Memory B cell (primary cell): Measurements from ENCODE around the gene RSRC1.

ENCODE experiments used
- ATAC-seq: fragments of 150-1000 bp; cut with Tn5 transposase; 2 replicates; pipeline ENCODE4 v1.10.0; 2021; ENCODE audit warnings: low read depth, mild to moderate bottlenecking, moderate library complexity
- DNase-seq, 2 donors: peaks; one replicate each; pipeline ENCODE4 v3.0.0; 2022; ENCODE audit warnings: low spot score in 2 of 2
- H3K27ac Mint-ChIP-seq: one replicate; pipeline ENCODE4 v1.8.0; 2022; ENCODE audit warnings: mild to moderate bottlenecking, moderate library complexity, mixed read lengths
- H3K27me3 Mint-ChIP-seq: one replicate; pipeline ENCODE4 v1.8.0; 2022; ENCODE audit warnings: mixed read lengths
- H3K36me3 Mint-ChIP-seq: one replicate; pipeline ENCODE4 v1.8.0; 2022; ENCODE audit warnings: mild to moderate bottlenecking, mixed read lengths
- H3K4me1 Mint-ChIP-seq: one replicate; pipeline ENCODE4 v1.8.0; 2022; ENCODE audit warnings: mixed read lengths
- H3K4me3 Mint-ChIP-seq: one replicate; pipeline ENCODE4 v1.8.0; 2022; ENCODE audit warnings: mild to moderate bottlenecking, moderate library complexity, mixed read lengths
- H3K9me3 Mint-ChIP-seq: one replicate; pipeline ENCODE4 v1.8.0; 2022; ENCODE audit warnings: mixed read lengths

Gene RSRC1

DNA sequence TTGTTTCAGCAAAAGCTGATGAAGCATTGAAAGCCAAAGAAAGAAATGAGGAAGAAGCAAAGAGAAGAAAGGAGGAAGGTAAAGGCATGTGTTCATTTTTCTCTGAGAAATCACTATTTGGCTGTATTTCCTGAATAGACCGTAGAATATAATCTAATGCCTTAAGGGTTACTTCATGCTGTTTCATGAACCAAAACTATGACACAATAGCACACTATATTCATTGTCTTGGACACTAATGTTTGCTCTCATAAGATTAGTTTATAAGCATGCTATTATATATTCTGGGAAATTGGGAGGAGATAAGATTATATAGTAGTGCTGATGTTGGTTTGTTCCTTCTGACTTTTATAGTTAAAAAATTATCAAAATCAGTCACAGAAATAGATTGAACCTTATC, 351.0 kb downstream of the RSRC1 start:
- Mint-ChIP-seq H3K9me3 (no peaks in the 10 kb centered on the region), H3K36me3 (peaks cover 8% of the 10 kb centered on the region), H3K4me1 (peaks cover 10% of the 10 kb centered on the region)

GRCh38 chr3:158463556-158463955, 353.7 kb downstream of the RSRC1 start:
- Mint-ChIP-seq H3K4me1 (no peaks in the 10 kb centered on the region), H3K27me3 (no peaks in the 10 kb centered on the region), H3K4me3 (no peak overlapping the region), H3K9me3 (no peaks in the 10 kb centered on the region), H3K27ac (no peak overlapping the region), H3K36me3 (peaks cover 3% of the 10 kb centered on the region)
- no peak for DNase-seq
- ATAC-seq, result no peak

More for the DNA sequence above, 351.0 kb downstream of the RSRC1 start:
- H3K27me3 Mint-ChIP-seq, result no peaks in the 10 kb centered on the region
- DNase-seq, result no peak
- ATAC-seq, result no peak
- no peak overlapping the region for H3K27ac Mint-ChIP-seq
- H3K4me3 Mint-ChIP-seq, result no peak overlapping the region

DNA sequence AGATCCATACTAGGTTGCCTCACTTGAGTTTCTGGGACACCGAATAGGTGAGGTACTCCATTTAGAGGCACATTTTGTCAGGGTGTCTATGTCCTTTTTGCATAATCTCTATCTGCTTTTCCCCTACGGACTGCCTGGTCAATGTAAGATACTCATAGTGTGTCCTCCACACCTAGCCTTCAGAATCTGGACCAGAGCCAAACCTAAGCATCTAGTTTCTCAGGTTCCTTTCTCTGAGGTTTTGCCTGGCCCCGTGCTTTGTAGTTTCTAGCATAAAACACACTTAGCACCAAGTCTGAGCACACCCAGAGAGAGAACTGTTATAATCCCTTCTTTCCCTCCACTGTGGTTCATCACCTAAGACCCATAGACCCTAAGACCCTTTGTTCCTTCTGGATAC, 355.2 kb downstream of the RSRC1 start:
- ATAC-seq, result no peak
- H3K4me3 Mint-ChIP-seq, result no peak overlapping the region

DNA sequence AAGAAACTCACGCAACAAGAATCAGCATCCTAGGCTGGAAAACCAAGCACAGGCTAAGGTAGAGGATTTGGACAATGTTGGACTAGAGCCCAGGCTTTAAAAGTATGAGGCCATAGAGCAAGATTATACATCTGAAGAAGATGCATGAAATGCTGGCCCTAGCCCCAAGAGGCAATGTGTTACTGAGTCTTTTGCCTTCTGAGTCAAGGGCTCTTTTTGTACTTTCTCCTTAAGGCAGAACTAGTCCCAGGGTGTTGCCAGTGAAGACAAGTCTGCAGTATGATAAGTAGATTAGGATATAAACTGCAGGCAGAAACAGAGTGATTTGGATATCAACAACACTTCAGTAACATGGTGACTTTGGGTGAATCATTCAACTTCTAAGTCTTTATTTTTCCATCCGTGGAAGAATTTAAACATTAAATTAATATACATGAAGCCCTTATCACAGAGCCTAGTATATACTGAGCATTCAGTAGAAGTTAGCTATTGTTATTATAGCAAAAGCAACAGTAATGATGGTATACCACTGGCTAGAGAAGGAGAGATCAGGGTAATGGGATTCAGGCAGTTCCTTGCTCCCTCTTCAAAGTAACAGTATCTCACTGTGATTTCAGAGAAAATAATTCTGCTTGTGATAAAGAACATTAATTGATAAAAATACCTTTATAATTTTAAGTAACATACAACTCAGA, 361.2 kb downstream of the RSRC1 start:
- peaks cover 20% of the 10 kb centered on the region for H3K36me3 Mint-ChIP-seq
- no peaks in the 10 kb centered on the region for H3K4me1 Mint-ChIP-seq
- no peaks in the 10 kb centered on the region for H3K9me3 Mint-ChIP-seq
- ATAC-seq, result no peak
- H3K4me3 Mint-ChIP-seq, result no peak overlapping the region
- H3K27ac Mint-ChIP-seq, result no peak overlapping the region
- no peaks in the 10 kb centered on the region for H3K27me3 Mint-ChIP-seq
- no peak for DNase-seq

More for the DNA sequence above, 355.2 kb downstream of the RSRC1 start:
- Mint-ChIP-seq H3K27ac (no peak overlapping the region), H3K4me1 (no peaks in the 10 kb centered on the region), H3K36me3 (peaks cover 3% of the 10 kb centered on the region), H3K27me3 (no peaks in the 10 kb centered on the region), H3K9me3 (no peaks in the 10 kb centered on the region)
- DNase-seq, result no peak

GRCh38 chr3:158471639-158472294, 361.9 kb downstream of the RSRC1 start:
- H3K4me3 Mint-ChIP-seq, result no peak overlapping the region
- no peak for DNase-seq
- no peaks in the 10 kb centered on the region for H3K4me1 Mint-ChIP-seq
- H3K27ac Mint-ChIP-seq, result no peak overlapping the region
- ATAC-seq, result no peak
- H3K36me3 Mint-ChIP-seq, result peaks cover 22% of the 10 kb centered on the region
- H3K9me3 Mint-ChIP-seq, result no peaks in the 10 kb centered on the region
- H3K27me3 Mint-ChIP-seq, result no peaks in the 10 kb centered on the region

GRCh38 chr3:158479051-158479450, 369.2 kb downstream of the RSRC1 start:
- Mint-ChIP-seq H3K9me3 (no peaks in the 10 kb centered on the region), H3K4me1 (no peaks in the 10 kb centered on the region), H3K4me3 (no peak overlapping the region), H3K36me3 (peaks cover 12% of the 10 kb centered on the region), H3K27ac (no peak overlapping the region), H3K27me3 (no peaks in the 10 kb centered on the region)
- ATAC-seq (no peak), DNase-seq (no peak)

DNA sequence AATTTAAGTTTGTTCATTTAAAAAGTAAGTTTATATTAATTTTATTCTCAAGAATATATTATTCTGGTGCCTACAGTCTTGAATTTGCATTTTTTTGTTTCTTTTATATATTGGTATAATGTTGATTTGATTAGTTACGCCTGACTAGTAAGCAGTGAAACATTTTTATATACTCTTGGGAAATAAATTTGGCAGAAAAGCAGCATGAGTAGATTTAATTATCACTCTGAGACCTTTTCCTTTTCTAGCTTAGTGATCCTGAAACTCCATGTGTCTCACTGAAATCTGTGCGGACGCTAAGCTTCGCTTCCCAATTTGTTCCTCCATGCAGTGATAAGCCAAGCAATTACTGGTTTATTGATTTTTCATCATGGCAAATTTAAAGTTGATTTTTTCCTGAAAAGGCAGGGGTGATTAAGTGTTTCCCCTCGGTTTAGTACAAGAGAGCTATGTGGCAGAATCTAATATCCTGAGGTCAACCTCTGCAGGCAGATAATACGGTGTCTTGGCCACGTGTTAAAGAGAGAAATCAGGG, 373.9 kb downstream of the RSRC1 start:
- H3K27me3 Mint-ChIP-seq, result no peaks in the 10 kb centered on the region
- no peak overlapping the region for H3K27ac Mint-ChIP-seq
- no peak for DNase-seq
- no peaks in the 10 kb centered on the region for H3K4me1 Mint-ChIP-seq
- H3K36me3 Mint-ChIP-seq, result no peaks in the 10 kb centered on the region
- no peak overlapping the region for H3K4me3 Mint-ChIP-seq
- no peaks in the 10 kb centered on the region for H3K9me3 Mint-ChIP-seq
- ATAC-seq, result no peak

DNA sequence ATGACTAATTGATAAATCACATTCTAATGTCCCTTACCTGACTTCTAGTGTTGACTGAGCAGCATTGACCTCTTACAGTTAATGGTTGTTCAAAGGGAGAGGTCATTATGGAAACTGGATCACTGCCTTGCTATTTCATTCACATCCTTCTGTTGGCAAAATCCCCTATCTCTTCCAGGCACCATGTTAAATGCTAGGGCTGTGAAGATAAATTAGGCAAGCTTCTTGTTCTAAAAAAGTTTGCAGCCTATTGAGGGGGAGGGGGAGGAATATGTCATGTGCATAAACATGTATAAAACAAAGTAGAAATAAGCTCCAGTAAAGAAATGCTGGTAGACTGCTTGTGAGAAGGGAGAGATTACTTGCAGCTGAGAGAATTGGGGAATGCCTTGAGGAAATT, 376.3 kb downstream of the RSRC1 start:
- Mint-ChIP-seq H3K27me3 (no peaks in the 10 kb centered on the region), H3K36me3 (peaks cover 4% of the 10 kb centered on the region), H3K4me3 (no peak overlapping the region), H3K9me3 (peaks cover under 1% of the 10 kb centered on the region), H3K27ac (no peak overlapping the region), H3K4me1 (no peaks in the 10 kb centered on the region)
- DNase-seq (no peak), ATAC-seq (no peak)

GRCh38 chr3:158488670-158489069, 378.8 kb downstream of the RSRC1 start:
- Mint-ChIP-seq H3K36me3 (peaks cover 5% of the 10 kb centered on the region), H3K4me3 (no peak overlapping the region), H3K9me3 (peaks cover 4% of the 10 kb centered on the region), H3K27ac (no peak overlapping the region), H3K4me1 (no peaks in the 10 kb centered on the region), H3K27me3 (no peaks in the 10 kb centered on the region)
- no peak for DNase-seq
- ATAC-seq, result no peak

DNA sequence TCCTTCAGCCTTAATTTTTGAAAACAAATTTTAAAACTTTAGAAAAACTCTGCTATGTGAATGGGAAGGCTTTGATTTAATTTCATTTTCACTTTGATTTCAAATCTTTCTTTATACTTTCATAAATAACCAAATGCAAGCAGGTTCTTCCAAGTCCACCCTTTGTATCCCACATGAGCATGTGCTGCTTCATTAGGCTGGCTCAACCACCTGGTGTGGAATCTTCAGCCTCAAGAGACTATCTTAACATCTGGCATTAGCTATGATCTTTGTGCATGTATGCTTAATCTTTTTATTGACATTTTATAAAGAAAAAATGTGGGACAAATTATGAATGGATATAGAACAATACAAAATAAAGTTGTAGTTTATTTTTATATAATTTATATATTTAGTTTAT, 379.3 kb downstream of the RSRC1 start:
- Mint-ChIP-seq H3K36me3 (peaks cover 5% of the 10 kb centered on the region), H3K4me3 (no peak overlapping the region), H3K4me1 (no peaks in the 10 kb centered on the region), H3K9me3 (peaks cover 4% of the 10 kb centered on the region), H3K27ac (no peak overlapping the region), H3K27me3 (no peaks in the 10 kb centered on the region)
- no peak for ATAC-seq
- DNase-seq, result no peak

GRCh38 chr3:158491968-158492367, 382.1 kb downstream of the RSRC1 start:
- Mint-ChIP-seq H3K27ac (no peak overlapping the region), H3K9me3 (peaks cover 4% of the 10 kb centered on the region), H3K36me3 (peaks cover 12% of the 10 kb centered on the region), H3K27me3 (no peaks in the 10 kb centered on the region), H3K4me1 (no peaks in the 10 kb centered on the region), H3K4me3 (no peak overlapping the region)
- ATAC-seq (no peak), DNase-seq (no peak)

- Mint-ChIP-seq H3K4me1 (no peaks in the 10 kb centered on the region), H3K4me3 (no peak overlapping the region), H3K27me3 (no peaks in the 10 kb centered on the region), H3K9me3 (peaks cover 5% of the 10 kb centered on the region), H3K27ac (peak overlapping the region; percentile 12), H3K36me3 (peaks cover 17% of the 10 kb centered on the region)
- DNase-seq (no peak), ATAC-seq (no peak)
These were observed 382.8 kb downstream of the RSRC1 start for GRCh38 chr3:158492685-158493084.

DNA sequence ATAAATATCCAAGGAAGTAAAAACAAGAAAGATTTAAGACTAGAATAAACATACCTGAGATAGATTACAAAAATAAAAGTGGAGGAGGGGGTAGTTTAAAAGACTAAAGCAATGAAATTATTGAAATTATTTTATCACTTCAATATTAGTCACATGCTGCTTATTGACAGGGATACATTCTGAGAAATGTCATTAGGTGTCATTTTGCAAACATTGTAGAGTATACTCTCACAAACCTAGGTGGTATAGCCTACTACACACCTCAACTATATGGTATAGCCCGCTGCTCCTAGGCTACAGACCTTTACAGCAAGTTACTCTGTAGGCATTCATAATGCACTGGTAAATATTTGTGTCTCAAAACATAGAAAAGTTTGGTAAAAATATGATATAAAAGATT, 384.0 kb downstream of the RSRC1 start:
- H3K27me3 Mint-ChIP-seq, result no peaks in the 10 kb centered on the region
- ATAC-seq, result no peak
- no peak for DNase-seq
- no peak overlapping the region for H3K27ac Mint-ChIP-seq
- no peaks in the 10 kb centered on the region for H3K4me1 Mint-ChIP-seq
- H3K36me3 Mint-ChIP-seq, result peaks cover 30% of the 10 kb centered on the region
- H3K4me3 Mint-ChIP-seq, result no peak overlapping the region
- H3K9me3 Mint-ChIP-seq, result peaks cover 12% of the 10 kb centered on the region

DNA sequence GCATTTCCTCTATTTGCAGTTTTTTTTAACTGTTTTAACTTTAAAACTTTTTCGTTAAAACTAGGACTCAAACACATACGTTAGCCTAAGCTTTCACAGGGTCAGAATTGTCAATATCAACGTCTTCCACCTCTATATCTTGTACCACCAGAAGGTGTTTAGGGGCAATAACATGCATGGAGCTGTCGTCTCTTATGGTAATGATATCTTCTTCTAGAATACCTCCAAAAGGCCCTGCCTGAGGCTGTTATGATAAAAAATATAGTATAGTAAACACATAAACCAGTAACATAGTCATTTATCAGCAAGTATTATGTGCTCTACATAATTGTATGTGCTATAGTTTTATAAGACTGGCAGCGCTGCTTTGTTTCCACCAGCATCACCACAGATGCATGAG, 384.8 kb downstream of the RSRC1 start:
- H3K4me3 Mint-ChIP-seq, result no peak overlapping the region
- no peaks in the 10 kb centered on the region for H3K27me3 Mint-ChIP-seq
- peaks cover 12% of the 10 kb centered on the region for H3K9me3 Mint-ChIP-seq
- H3K27ac Mint-ChIP-seq, result no peak overlapping the region
- peaks cover 31% of the 10 kb centered on the region for H3K36me3 Mint-ChIP-seq
- ATAC-seq, result no peak
- DNase-seq, result no peak
- H3K4me1 Mint-ChIP-seq, result no peaks in the 10 kb centered on the region
